ENCODE results near the gene THSD8.
A peak's percentile ranks its signal among the peaks of the same experiment; 100 is the strongest.

Gene THSD8

DNA sequence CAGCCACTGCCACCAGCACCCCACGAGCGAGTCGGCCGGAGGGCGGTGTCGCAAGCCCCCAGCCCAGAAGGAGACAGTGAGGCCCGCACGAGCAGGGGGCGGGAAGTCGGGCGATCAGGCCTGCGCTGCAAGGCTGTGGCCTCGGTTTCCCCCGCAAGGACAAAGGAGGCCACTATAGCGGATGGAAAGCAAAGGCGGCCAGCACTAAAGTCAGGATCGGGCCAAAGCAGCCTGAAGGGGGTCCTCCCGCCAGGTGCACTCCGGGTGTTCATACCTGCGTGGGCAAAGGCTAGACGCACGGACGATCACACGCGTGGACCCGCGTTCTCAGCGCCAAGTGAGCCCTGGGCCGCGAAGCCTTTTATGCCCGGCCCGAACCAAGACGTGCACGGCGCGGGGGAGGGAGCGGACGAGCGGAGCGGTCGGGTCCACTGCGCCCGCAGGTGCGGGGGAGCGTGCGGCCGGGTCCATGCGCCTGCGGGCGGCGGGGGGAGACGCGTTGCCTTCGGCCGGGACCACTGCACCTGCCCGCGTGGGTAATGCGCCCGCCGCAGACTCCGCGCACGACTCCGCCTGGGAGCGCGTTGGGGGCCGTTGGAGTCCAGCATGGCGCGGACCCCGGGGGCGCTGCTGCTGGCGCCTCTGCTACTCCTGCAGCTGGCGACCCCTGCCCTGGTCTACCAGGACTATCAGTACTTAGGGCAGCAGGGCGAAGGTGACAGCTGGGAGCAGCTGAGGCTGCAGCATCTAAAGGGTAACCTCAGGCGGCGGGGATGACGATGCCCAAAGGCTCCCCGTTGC is at the start of gene THSD8, which contains the start of gene PRDX2:
Gene THSD8, plus strand, starts transcription at position 604 of the 801 bp plus-strand sequence. Its CDS starts 3 bp downstream, at position 607.
Gene PRDX2, minus strand, starts transcription at position 335 of the 801 bp plus-strand sequence. CDS start 539 bp downstream, outside the sequence.
- DNase-seq = peak; percentile 47 to 72 (median 64)

DNA sequence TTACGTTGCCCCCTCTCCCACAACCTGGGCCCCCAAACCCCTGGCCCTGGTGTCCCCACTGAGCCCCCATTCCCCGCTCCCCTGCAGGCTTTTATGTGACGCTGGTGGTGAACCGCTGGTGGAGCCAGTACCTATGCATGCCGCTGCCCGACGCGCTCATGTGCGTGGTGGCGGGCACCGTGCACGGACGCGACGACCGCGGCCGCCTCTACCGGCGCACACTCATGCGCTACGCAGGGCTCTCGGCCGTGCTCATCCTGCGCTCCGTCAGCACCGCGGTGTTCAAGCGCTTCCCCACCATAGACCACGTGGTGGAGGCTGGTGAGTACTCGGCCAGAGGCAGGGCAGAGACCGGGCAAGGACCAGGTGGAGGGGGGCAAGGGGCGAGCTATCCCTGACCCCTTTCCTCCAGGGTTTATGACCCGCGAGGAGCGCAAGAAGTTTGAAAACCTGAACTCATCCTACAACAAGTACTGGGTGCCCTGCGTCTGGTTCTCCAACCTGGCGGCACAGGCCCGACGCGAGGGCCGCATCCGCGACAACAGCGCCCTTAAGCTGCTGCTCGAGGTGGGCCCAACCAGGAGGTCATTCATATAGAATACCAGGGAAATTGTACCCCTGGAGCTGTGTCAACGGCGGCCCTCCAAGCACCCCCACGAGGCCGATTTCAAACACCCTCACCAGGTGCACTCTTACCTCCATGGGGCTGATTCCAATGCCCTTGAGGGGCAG is 47.2 kb upstream of the THSD8 start:
- DNase-seq = no peak

DNA sequence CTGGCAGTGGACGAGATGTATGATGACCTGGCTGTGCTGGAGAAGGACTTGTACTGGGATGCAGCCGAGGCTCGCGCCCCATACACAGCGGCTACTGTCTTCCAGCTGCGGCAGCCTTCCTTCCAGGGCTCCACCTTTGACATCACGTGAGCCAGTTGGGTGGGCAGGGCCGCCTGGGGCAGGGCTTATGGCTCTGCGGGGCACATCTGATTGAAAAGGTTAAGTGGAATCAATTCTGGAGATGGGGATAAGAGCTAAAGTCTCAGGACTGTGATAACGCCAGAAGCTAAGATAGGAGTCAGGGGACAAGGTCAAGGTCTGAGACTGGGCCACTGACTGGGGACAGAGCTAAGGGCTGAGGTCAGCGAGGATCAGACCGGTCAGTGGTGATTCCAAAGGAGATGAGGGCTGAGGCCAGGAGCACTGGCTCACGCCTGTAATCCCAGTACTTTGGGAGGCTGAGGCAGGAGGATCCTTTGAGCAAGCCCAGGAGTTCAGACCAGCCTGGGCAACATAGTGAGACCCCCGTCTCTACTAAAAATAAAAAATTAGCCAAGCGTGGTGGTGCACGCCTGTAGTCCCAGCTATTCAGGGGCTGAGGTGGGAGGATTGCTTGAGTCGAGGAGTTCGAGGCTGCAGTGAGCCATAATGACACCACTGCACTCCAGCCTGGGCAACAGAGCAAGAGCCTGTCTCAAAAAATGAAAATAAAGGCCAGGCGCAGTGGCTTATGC is 45.6 kb upstream of the THSD8 start:
- no peak for DNase-seq

DNA sequence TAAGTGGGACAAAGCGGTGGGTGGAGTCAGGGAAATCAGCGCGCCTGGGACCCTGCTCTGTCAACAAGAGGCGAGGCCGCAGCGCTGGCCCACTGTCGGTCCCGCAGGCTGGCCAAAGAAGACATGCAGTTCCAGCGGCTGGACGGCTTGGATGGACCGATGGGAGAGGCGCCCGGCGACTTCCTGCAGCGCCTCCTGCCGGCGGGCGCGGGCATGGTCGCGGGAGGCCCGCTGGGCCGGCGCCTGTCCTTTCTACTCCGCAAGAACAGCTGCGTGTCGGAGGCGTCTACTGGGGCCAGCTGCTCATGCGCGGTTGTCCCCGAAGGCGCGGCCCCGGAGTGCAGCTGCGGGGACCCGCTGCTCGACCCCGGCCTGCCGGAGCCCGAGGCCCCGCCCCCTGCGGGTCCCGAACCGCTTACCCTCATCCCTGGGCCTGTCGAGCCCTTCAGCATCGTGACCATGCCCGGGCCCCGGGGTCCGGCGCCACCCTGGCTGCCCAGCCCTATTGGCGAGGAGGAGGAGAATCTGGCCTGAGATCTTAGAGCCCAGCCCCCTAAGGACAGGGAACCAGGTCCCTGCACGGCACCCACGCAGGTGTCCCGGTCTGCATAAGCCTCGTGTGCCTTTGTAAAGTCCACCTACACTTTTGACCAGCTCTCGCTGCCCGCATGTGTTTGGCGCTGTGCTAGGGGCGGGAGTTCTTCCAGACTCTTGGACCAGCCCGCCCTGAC is 44.2 kb upstream of the THSD8 start:
- DNase-seq = peak in 3 of 4 experiments; percentile 28 to 46 (median 41)

DNA sequence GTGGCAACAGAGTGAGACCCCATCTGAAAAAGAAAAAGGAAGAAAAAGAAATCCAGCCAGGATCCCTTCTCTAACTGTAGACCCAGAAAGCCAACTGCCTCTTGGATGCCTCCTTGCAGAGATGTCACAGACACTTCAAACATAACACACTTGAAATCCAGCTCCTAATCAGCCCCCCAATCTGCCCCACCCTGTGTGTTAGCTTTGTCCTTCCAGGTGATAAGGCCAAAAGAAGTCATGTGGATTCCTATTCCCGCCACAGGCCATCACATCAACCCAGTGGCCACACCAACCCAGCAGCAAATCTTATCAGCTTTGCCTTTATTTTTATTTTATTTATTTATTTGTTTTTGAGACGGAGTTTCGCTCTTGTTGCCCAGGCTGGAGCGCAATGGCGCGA is 42.2 kb upstream of the THSD8 start:
- no peak for DNase-seq

DNA sequence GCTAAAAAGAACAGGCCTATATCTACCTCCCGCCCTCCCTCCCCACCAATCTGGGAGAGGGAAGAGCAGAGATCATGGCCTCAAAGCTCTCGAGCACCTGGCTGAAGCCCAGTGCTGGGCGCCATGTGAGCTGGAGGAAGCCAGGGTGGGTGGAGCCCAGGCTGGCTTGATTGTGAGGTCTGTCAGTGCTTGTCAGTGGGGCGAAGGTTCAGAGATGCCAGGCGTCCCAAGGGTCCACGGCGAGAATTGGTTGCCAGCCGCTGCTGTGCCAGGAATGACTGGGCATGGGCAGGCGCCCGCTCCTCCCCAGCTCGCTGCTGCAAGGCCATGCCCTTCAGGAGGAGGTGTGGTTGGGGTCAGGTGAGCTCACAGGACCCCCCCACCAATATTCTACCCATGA is 38.8 kb upstream of the THSD8 start:
- no peak for DNase-seq

GRCh38 chr19:12764698-12765097 is 37.2 kb upstream of the THSD8 start:
- DNase-seq = no peak

- DNase-seq = peak in 2 of 4 experiments; percentile 51 to 59
These were observed 35.8 kb upstream of the THSD8 start for GRCh38 chr19:12766051-12766521.

DNA sequence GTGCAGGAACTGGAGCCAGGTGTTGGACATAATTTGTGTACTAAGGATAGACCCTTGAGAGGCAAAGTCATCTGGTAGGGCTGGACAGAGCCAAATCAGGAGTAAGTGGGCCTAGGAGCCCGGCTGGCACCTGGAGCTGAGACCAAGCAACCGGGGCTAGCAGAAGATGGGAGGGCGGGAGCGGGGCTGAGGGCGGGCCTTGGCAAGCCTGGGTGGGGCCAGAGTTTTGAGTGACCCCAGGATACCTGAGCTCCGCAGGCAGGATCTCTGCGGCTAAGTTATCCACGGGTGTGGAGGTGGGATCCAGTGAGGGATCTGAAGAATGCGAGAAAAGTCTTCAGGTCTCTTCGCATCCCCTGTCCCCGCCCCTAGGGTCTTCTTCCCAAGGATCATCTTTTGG is 34.7 kb upstream of the THSD8 start:
- DNase-seq = no peak

DNA sequence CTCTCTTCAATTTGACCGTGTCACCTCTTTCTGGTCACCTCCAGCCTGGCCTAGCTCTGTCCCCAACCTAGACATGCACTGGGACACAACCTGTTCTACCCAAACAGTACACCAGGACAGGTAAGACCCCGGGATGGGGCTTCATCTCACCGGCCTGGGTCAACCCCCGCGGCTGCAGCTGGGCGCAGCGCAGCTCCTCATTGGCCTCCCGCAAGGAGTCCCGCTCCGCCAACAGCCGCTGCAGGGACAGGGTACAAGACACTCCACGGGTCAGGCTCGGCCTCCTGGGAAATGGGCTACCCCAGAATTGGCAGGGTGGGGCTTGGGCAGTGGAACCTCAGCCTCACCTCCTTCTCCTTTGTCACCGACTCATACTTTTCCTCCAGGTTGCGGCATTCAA is 34.2 kb upstream of the THSD8 start:
- no peak for DNase-seq

GRCh38 chr19:12769689-12770088 is 32.2 kb upstream of the THSD8 start:
- peak; percentile 26 to 33 (median 29) for DNase-seq

DNA sequence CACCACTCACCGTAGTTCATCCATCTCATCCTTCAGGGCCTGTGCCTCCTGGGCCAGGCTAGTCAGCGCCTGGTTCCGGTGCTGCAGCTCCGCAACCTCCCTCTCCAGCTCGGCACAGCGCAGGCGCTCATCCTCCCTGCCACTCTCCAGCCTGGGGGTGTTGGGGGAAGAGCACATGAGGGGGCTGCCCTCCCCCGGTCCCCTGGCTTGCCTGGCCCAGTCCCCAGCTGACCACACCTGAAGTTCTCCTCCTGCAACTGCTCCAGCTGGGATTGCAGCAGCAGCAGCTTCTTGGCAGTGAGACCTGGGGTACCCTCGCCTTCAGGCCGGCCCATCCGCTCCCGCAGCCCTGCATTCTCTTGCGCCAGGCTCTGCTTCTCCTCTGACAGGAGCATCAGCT is 30.9 kb upstream of the THSD8 start:
- no peak for DNase-seq

DNA sequence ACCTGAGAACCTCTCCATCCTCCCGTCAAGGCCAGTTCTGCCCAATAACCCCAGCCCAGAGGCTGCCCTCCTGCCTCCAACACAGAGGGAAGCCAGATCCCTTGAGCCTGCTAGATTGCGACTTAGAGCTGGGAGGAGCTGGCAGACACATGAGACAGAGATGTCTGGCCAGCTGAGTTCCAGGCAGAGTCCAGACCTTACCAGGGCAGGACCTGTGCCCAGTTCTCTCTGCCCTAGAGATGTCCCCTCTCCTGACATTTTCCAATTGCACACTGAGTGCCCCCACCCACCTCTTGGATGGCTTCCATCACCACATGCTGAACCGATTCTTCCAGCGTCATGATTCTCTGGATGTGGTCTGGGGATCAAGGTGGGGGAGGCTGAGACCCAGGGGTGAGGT is 29.5 kb upstream of the THSD8 start:
- DNase-seq = no peak

- DNase-seq = no peak
These were observed 28.3 kb upstream of the THSD8 start for GRCh38 chr19:12773571-12773970.

GRCh38 chr19:12774588-12775555 is 27.0 kb upstream of the THSD8 start, which contains the start of gene HOOK2:
HOOK2 (minus strand) TSS chr19:12775552; CDS start chr19:12775449, 103 bp downstream.
- peak in 1 of 4 experiments; percentile 25 for DNase-seq

DNA sequence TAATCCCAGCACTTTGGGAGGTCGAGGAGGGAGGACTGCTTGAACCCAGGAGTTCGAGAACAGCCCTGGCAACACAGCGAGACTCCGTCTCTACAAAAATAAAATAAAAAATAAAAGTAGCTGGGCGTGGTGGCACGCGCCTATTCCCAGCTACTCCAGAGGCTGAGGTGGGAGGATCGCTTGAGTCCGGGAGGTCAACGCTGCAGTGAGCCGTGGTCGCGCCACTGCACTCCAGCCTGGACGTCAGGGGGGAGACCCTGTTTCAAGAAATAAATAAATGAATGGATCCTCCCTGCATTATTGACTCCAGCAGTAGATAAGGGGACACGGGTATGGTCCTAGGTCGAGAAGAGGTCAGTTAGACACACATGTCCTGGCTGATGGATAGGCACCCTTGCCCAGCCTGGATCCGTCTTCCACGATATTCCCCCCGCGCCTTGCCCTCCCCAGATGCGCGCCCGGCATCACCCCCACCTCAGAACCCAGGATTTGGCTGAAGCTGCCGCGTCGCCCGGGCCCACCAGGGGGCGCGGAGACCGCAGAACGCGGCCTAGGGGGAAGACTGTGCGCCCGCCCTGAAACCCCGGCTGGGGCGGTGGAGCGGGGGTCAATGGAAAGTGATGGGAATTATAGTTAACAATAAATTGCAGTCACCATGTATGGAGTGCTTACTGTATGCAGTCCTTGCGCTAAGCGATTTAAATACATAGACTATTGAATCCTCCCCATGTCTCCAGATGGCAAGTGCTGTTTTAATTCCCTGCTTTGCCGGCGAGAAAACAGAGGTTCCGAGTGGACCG is 24.5 kb upstream of the THSD8 start:
- peak; percentile 65 to 71 (median 68) for DNase-seq

DNA sequence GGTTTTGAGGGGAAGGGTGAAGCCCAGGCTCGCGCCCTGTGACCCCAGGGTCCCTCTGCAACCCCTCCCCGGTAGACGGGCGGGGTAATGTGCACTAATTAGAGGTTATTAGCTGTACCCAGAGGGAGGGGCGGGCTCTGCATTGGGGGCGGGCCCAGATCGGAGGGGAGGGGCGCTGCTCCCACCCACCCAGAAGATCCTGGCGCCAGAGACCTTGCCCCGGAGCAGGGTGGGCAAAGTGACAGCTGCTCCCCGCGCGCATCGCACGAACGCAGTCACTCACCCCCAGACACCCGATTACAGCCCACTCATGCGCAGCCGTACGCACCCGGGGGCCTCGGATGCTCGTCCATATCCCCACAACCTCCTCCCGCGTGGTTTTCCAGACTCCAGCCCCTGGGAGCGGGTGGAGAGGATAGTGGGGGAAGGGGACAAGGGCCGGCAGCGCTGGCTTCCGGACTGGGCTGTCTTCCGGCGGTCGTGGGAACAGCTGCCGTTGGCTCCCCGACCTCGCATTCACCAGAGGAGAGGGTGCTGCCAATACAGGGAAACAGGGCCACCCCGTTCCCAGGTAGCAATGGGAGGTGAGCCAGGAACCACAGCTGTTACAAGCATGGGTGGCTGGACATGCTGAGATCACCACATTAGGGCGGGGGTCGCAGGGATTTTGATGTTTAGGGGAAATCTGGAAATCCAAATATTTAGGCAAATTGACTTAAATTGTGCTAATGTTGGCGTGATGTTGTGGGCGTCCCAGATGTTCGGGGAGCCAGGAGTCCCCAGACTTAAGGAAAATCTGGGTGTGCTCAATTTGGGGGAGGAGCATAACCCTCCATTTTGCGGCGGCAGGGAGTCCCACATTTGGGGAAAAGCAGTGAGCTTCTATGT is 23.6 kb upstream of the THSD8 start:
- DNase-seq = no peak

- DNase-seq = no peak
These were observed 23.0 kb upstream of the THSD8 start for GRCh38 chr19:12778905-12779161.
